BE2C (cell line): Measurements from ENCODE around the gene ABCG8.

Source experiments
- DNase-seq: peaks from one replicate; pipeline ENCODE4 v3.0.0-alpha.2; 2020
- H3K27me3 ChIP-seq: fragments of 250-450 bp; sonication (Bioruptor Pico); 2 replicates; pipeline ENCODE4 v1.5.1; 2020; ENCODE audit warnings: mild to moderate bottlenecking
- H3K36me3 ChIP-seq: fragments of 250-450 bp; sonication (Bioruptor Pico); 2 replicates; pipeline ENCODE4 v1.5.1; 2020; ENCODE audit warnings: mild to moderate bottlenecking
- H3K4me1 ChIP-seq: fragments of 250-450 bp; sonication (Bioruptor Pico); 2 replicates; pipeline ENCODE4 v1.5.1; 2020
- H3K4me3 ChIP-seq: 2 replicates; pipeline ENCODE4 v1.5.1; 2011; ENCODE audit warnings: low read depth, low read length
- H3K9me3 ChIP-seq: fragments of 250-450 bp; sonication (Bioruptor Pico); 2 replicates; pipeline ENCODE4 v1.5.1; 2020
- TF ChIP-seq, protein P1 (sequence below): IDR thresholded peaks from 2 replicates; pipeline ENCODE4 v1.5.1; 2012; ENCODE audit warnings: mild to moderate bottlenecking, low read depth, low read length

The ABCG8 gene

DNA sequence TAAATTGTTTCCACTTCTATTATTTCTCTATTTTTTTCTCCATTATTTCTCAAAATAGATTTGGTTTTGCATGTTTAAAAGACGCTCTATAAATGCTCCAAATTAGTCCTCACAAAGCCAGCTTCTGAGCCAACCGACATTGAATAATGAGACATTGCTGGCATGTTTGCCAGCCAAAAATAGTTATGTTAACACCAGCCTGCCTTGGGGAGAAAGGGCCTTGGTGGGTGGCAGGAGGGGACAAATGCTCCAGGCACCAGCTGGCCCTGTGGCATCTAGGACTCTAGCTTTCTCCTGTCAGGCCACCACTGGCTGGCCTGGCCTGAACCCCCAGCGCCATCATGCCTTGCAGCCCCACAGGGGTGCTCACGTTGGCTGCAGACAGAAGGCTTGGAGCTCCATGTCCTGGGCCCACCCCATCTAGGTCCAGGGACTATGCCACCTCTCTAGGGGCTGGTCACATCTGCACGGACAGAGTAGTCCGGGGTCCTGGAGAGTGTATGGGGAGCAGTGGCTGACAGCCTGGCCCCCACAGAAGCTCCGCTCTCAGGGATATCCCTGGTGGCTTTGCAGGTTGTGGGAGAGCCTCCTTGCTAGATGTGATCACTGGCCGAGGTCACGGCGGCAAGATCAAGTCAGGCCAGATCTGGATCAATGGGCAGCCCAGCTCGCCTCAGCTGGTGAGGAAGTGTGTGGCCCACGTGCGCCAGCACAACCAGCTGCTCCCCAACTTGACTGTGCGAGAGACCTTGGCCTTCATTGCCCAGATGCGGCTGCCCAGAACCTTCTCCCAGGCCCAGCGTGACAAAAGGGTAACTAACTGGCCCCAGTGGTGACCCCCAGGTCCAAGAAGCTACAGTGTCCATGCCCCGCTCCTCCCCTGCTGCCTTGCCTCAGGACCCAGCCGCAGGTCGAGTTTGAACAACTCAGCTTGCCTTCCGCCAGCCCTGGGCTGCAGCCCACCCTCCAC is 12.5 kb downstream of the ABCG8 start:
- DNase-seq = no peak
- Histone ChIP-seq H3K4me1 (no peaks in the 10 kb centered on the region), H3K4me3 (no peak overlapping the region), H3K9me3 (no peaks in the 10 kb centered on the region), H3K36me3 (no peaks in the 10 kb centered on the region), H3K27me3 (peaks cover 17% of the 10 kb centered on the region)
- TF ChIP-seq, protein P1, sequence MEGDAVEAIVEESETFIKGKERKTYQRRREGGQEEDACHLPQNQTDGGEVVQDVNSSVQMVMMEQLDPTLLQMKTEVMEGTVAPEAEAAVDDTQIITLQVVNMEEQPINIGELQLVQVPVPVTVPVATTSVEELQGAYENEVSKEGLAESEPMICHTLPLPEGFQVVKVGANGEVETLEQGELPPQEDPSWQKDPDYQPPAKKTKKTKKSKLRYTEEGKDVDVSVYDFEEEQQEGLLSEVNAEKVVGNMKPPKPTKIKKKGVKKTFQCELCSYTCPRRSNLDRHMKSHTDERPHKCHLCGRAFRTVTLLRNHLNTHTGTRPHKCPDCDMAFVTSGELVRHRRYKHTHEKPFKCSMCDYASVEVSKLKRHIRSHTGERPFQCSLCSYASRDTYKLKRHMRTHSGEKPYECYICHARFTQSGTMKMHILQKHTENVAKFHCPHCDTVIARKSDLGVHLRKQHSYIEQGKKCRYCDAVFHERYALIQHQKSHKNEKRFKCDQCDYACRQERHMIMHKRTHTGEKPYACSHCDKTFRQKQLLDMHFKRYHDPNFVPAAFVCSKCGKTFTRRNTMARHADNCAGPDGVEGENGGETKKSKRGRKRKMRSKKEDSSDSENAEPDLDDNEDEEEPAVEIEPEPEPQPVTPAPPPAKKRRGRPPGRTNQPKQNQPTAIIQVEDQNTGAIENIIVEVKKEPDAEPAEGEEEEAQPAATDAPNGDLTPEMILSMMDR = no peak

DNA sequence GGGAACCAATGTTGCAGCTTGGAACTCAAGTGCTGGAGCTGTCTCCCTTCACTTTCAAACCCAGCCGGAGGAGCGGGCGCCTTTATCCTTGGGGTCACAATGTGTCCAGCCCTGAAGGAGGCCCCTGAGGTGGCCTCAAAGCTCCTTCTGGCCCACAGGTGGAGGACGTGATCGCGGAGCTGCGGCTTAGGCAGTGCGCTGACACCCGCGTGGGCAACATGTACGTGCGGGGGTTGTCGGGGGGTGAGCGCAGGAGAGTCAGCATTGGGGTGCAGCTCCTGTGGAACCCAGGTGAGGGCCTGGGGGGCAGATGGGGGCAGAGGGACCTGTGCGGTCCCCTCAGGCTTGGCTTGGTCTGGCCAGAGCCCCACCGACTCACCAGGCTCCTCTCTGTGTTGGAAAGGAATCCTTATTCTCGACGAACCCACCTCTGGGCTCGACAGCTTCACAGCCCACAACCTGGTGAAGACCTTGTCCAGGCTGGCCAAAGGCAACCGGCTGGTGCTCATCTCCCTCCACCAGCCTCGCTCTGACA is 13.5 kb downstream of the ABCG8 start:
- H3K27me3 ChIP-seq = peaks cover 17% of the 10 kb centered on the region
- no peaks in the 10 kb centered on the region for H3K36me3 ChIP-seq
- no peak overlapping the region for H3K4me3 ChIP-seq
- no peaks in the 10 kb centered on the region for H3K9me3 ChIP-seq
- no peak for DNase-seq
- TF ChIP-seq, protein P1 = no peak
- H3K4me1 ChIP-seq = no peaks in the 10 kb centered on the region

DNA sequence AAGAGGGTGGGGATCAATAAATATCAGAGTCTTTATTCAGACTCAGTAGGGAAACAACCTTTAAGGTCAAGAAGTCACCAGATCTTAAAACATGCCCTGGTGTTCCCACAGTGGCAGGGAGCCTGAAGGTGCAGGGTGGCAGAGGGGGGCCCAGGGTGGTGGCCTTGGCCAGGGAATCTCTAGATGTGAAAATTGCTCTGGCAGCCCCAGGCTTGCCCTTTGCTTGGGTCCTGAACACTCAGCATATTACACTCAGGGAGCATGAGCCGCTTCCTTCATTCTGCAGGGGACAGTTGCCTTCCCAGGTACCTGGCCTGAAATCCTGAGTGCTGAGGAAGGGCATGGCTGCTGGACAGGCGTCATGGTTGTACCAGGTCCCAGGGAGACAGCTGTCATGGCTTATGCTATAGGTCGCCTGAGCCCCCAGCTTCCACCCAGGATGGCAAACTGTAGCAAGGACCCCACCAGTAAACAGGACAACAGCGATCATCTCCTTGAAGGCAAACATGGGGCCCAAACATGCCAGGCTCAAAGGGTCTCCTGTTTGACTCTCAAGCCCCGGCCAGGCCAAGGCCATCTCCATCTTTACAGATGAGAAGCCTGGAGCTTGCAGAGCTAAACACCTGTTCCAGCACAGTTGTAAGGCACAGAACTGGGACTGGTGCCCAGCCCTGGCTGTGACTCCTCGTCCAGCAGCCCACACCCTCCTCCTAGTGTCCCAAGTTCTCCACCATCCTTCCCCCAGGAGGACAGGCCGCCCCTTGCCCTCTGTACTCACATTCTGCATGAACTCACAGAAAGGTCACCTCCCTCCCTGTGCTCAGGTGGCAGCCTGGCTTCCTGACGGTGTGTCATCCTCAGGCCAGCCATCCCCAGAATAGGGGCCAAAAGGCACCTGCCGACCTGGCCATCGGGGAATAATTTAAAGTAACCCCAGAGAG is 14.6 kb downstream of the ABCG8 start:
- H3K4me3 ChIP-seq = no peak overlapping the region
- TF ChIP-seq, protein P1 = no peak
- DNase-seq = no peak
- H3K9me3 ChIP-seq = no peaks in the 10 kb centered on the region
- peaks cover 17% of the 10 kb centered on the region for H3K27me3 ChIP-seq
- H3K4me1 ChIP-seq = no peaks in the 10 kb centered on the region
- no peaks in the 10 kb centered on the region for H3K36me3 ChIP-seq

DNA sequence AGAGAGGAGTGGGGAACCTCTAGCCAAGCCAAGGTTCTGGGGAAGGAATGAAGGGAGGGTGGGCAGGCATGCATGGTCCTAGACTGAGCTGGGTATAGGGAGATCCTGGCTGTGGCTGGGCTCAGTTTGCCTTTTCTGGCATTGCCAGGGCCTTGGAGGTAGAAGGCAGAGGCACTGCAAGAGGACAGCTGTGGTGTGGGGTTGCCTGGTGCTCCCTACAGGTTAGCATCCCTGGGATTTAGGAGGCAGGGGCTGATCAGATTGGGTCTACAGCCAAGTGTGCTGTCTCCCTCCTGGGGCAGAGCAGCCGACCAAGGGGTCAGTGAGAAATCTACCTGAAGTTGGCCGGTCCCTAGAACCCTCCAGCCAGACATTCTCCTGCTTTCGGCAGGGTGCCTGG is 15.9 kb downstream of the ABCG8 start:
- Histone ChIP-seq H3K36me3 (no peaks in the 10 kb centered on the region), H3K9me3 (no peaks in the 10 kb centered on the region), H3K4me1 (no peaks in the 10 kb centered on the region), H3K27me3 (peaks cover 17% of the 10 kb centered on the region), H3K4me3 (no peak overlapping the region)
- DNase-seq = no peak
- TF ChIP-seq, protein P1 = no peak

DNA sequence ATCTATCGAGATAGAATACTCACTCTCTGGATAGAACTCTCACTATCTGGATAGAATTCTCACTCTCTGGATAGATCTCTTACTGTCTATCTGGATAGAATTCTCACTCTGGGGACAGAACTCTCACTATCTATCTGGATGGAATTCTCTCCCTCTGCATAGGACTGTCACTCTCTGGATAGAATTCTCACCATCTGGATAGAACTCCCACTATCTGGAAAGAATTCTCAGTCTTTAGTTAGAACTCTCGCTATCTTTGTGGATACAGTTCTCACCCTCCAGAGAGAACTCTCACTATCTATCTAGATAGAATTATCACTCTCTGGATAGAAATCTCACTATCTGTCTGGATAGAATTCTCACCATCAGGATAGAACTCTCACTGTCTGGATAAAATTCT is 16.5 kb downstream of the ABCG8 start:
- no peak overlapping the region for H3K4me3 ChIP-seq
- H3K4me1 ChIP-seq = no peaks in the 10 kb centered on the region
- TF ChIP-seq, protein P1 = no peak
- no peak for DNase-seq
- H3K36me3 ChIP-seq = no peaks in the 10 kb centered on the region
- no peaks in the 10 kb centered on the region for H3K9me3 ChIP-seq
- H3K27me3 ChIP-seq = peaks cover 19% of the 10 kb centered on the region
